Measurements from ENCODE around the gene SCLY. TPM values are rescaled to one million over a fixed set of nuclear protein-coding genes. Genes with fewer than 3 reads are reported as not detected.

SCLY gene
- total and polyA plus RNA-seq, 2 donors (not counting 1 experiment from before 2014, with no cell fraction given): 16.4 to 42.4 TPM

GRCh38 chr2:238059505-238059904 lies 1.3 kb upstream of the SCLY start:
- peak overlapping the region; percentile 94 for H3K4me2 ChIP-seq (replicated peaks; ENCODE audit: low read depth, low read length, poor library complexity, severe bottlenecking)
- H3K9me3 ChIP-seq (ENCODE audit: control extremely low read depth in 1 of 3, control insufficient read depth in 2 of 3, insufficient read depth in 1 of 3, low read length in 2 of 3): peaks cover 0 to 3% (median 0%) of the 10 kb centered on the region in 3 donors
- no peaks in the 10 kb centered on the region for H4K20me1 ChIP-seq (ENCODE audit: control insufficient read depth, insufficient read depth, low read length, poor library complexity, severe bottlenecking)
- ChIA-PET POLR2A (no interaction called here), CTCF (no interaction called here)
- peak overlapping the region; percentile 90 for H3K9ac ChIP-seq (ENCODE audit: low read length)
- peaks cover 16% of the 10 kb centered on the region for H3K27me3 Mint-ChIP-seq
- no peak overlapping the region for H3K27ac Mint-ChIP-seq
- WGBS (ENCODE audit: insufficient coverage): 100% methylated on average over 3 of the region's 3 CpGs
- ATAC-seq (ENCODE audit: low read depth) (no peak), DNase-seq (no peak)
- H3K9me3 Mint-ChIP-seq (ENCODE audit: insufficient read depth): peaks cover 5% of the 10 kb centered on the region
- H3K79me2 ChIP-seq (ENCODE audit: control insufficient read depth, insufficient read depth, low read length): peaks cover 15% of the 10 kb centered on the region
- H3K27ac ChIP-seq (ENCODE audit: low read length in 2 of 2): no peak overlapping the region
- peaks cover 22% of the 10 kb centered on the region for H3K4me1 Mint-ChIP-seq
- peaks cover 0 to 3% (median 0%) of the 10 kb centered on the region in 4 experiments for H3K27me3 ChIP-seq (replicated peaks in 1 of 4; ENCODE audit: control extremely low read depth in 1 of 4, control insufficient read depth in 3 of 4, insufficient read depth in 4 of 4, low read length in 3 of 4)
- no peak for TF ChIP-seq EZH2 (IDR thresholded peaks at IDR 0.05; ENCODE audit: borderline replicate concordance, insufficient read depth, low read depth, low read length, poor library complexity, severe bottlenecking)
- TF ChIP-seq, protein P1, sequence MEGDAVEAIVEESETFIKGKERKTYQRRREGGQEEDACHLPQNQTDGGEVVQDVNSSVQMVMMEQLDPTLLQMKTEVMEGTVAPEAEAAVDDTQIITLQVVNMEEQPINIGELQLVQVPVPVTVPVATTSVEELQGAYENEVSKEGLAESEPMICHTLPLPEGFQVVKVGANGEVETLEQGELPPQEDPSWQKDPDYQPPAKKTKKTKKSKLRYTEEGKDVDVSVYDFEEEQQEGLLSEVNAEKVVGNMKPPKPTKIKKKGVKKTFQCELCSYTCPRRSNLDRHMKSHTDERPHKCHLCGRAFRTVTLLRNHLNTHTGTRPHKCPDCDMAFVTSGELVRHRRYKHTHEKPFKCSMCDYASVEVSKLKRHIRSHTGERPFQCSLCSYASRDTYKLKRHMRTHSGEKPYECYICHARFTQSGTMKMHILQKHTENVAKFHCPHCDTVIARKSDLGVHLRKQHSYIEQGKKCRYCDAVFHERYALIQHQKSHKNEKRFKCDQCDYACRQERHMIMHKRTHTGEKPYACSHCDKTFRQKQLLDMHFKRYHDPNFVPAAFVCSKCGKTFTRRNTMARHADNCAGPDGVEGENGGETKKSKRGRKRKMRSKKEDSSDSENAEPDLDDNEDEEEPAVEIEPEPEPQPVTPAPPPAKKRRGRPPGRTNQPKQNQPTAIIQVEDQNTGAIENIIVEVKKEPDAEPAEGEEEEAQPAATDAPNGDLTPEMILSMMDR (IDR thresholded peaks at IDR 0.05): no peak
- no peak overlapping the region for H2AFZ ChIP-seq (ENCODE audit: insufficient read depth, low read depth, low read length, poor library complexity, severe bottlenecking)
- H3K4me3 ChIP-seq (ENCODE audit: control extremely low read depth in 1 of 5, extremely low read depth in 1 of 5, insufficient read depth in 1 of 5, low read depth in 2 of 5, low read length in 4 of 5): peak overlapping the region in 1 of 5 experiments; percentile 88
- no peaks in the 10 kb centered on the region for H3K36me3 ChIP-seq (replicated peaks in 1 of 2; ENCODE audit: control extremely low read depth in 1 of 2, control insufficient read depth in 1 of 2, extremely low read depth in 1 of 2, insufficient read depth in 2 of 2, low read length in 1 of 2)
- intact Hi-C loops (cut with micrococcal nuclease): no loop called here
- H3K4me1 ChIP-seq (ENCODE audit: control insufficient read depth in 2 of 2, insufficient read depth in 2 of 2, low read length in 2 of 2): peaks cover 15% of the 10 kb centered on the region in 2 donors
- peak overlapping the region; percentile 87 for H3K4me3 Mint-ChIP-seq

- Histone ChIP-seq H2AFZ (ENCODE audit: insufficient read depth, low read depth, low read length, poor library complexity, severe bottlenecking) (peak overlapping the region; percentile 99), H3K4me1 (ENCODE audit: control insufficient read depth in 2 of 2, insufficient read depth in 2 of 2, low read length in 2 of 2) (peaks cover 15% of the 10 kb centered on the region in 2 donors), H3K4me3 (ENCODE audit: control extremely low read depth in 1 of 5, extremely low read depth in 1 of 5, insufficient read depth in 1 of 5, low read depth in 2 of 5, low read length in 4 of 5) (peak overlapping the region; percentile 60 to 95 (median 88)), H3K9me3 (ENCODE audit: control extremely low read depth in 1 of 3, control insufficient read depth in 2 of 3, insufficient read depth in 1 of 3, low read length in 2 of 3) (peaks cover 0 to 3% (median 0%) of the 10 kb centered on the region in 3 donors), H4K20me1 (ENCODE audit: control insufficient read depth, insufficient read depth, low read length, poor library complexity, severe bottlenecking) (no peaks in the 10 kb centered on the region), H3K79me2 (ENCODE audit: control insufficient read depth, insufficient read depth, low read length) (peaks cover 15% of the 10 kb centered on the region), H3K9ac (ENCODE audit: low read length) (peak overlapping the region; percentile 90), H3K4me2 (replicated peaks; ENCODE audit: low read depth, low read length, poor library complexity, severe bottlenecking) (peak overlapping the region; percentile 94), H3K27ac (ENCODE audit: low read length in 2 of 2) (peak overlapping the region; percentile 48 to 90), H3K27me3 (replicated peaks in 1 of 4; ENCODE audit: control extremely low read depth in 1 of 4, control insufficient read depth in 3 of 4, insufficient read depth in 4 of 4, low read length in 3 of 4) (peaks cover 0 to 3% (median 0%) of the 10 kb centered on the region in 4 experiments), H3K36me3 (replicated peaks in 1 of 2; ENCODE audit: control extremely low read depth in 1 of 2, control insufficient read depth in 1 of 2, extremely low read depth in 1 of 2, insufficient read depth in 2 of 2, low read length in 1 of 2) (no peaks in the 10 kb centered on the region)
- DNase-seq: no peak
- Mint-ChIP-seq H3K9me3 (ENCODE audit: insufficient read depth) (peaks cover 5% of the 10 kb centered on the region), H3K27ac (peak overlapping the region; percentile 59), H3K4me1 (peaks cover 22% of the 10 kb centered on the region), H3K4me3 (peak overlapping the region; percentile 87), H3K27me3 (peaks cover 16% of the 10 kb centered on the region)
- ATAC-seq (ENCODE audit: low read depth): no peak
- ChIA-PET POLR2A (no interaction called here), CTCF (no interaction called here)
- TF ChIP-seq, protein P1 (IDR thresholded peaks at IDR 0.05): no peak
- TF ChIP-seq EZH2 (IDR thresholded peaks at IDR 0.05; ENCODE audit: borderline replicate concordance, insufficient read depth, low read depth, low read length, poor library complexity, severe bottlenecking): no peak
- intact Hi-C loops (cut with micrococcal nuclease): loop anchor here (1.0 to 2.0 kb wide), 7 partner anchors 38 to 367 kb away; partner anchors contain the start of genes ASB1, ILKAP, RAMP1 and TRAF3IP1
- WGBS (ENCODE audit: insufficient coverage): 6% methylated on average over 18 of the region's 18 CpGs
Observed at GRCh38 chr2:238060096-238060541, 682 bp upstream of the SCLY start.
